Posterior cingulate gyrus (tissue), 11 donors: Measurements from ENCODE around the gene FGF2.
"Not testable (repeated sequence)": the region's sequence is repeated elsewhere in the genome, so short reads cannot be mapped to it uniquely, and the experiment has no call there.

Experiments used
- DNase-seq, 10 donors: peaks; one replicate each; pipeline versions ENCODE4 v3.0.0 to v3.0.0-alpha.2; 2020 to 2021; ENCODE audit warnings: mixed read lengths in 3 of 10
- intact Hi-C: fragments of 100-400 bp; cut with DNase I; formaldehyde crosslinking; loops from one replicate; pipeline ENCODE4 v1.15.1; 2023

The FGF2 gene

GRCh38 chr4:122826553-122827257, at the start of gene FGF2:
FGF2 (plus strand) TSS chr4:122826831; CDS start chr4:122827175, 344 bp downstream.
- intact Hi-C loops = loop anchor here (5.0 kb wide), 1 partner anchor 96 kb away; the partner anchor contains the start of gene NUDT6

DNA sequence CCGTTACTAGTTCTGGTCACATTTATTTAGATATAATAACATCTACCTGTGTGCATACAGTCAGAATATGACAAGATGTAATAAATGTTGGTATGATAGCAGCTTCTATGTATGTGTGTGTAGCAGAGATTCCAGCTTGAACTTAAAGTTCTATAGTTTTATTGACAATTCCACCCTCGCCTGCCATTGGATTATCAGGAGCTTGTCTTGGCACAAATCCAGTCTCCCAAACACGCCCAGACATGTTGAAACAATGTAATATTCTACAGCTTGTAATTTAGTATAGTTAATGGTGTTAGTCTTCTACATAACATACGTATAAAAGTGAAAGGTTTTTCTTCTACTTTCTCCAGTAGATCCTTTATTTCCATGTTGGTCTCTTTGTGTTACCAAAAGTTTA, 49.7 kb upstream of the FGF2 start:
- intact Hi-C loops = no loop called here
- no peak for DNase-seq

More at GRCh38 chr4:122826553-122827257, at the start of gene FGF2:
- peak; percentile 35 to 91 (median 60) for DNase-seq

GRCh38 chr4:122777846-122778673, 48.6 kb upstream of the FGF2 start:
- no peak for DNase-seq
- intact Hi-C loops = no loop called here

DNA sequence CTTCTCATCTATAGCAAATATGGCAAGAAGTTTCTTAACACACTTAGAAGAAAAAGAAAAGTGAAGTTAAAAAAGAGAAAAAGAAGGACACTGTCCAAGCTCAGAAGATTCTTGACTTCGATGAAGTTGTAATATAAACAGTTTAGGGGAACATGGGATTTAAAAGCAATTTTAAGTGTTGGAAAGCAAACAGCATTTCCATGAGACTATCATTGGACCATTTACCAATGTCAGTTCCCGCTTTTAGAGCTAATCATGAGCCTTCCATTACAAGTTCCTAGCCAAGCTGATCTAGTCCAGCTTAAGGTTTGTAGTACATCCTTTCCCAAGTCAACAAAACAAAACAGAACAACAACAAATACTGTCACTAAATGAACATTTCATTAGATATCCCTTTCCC, 45.1 kb upstream of the FGF2 start:
- DNase-seq = no peak
- intact Hi-C loops = no loop called here

DNA sequence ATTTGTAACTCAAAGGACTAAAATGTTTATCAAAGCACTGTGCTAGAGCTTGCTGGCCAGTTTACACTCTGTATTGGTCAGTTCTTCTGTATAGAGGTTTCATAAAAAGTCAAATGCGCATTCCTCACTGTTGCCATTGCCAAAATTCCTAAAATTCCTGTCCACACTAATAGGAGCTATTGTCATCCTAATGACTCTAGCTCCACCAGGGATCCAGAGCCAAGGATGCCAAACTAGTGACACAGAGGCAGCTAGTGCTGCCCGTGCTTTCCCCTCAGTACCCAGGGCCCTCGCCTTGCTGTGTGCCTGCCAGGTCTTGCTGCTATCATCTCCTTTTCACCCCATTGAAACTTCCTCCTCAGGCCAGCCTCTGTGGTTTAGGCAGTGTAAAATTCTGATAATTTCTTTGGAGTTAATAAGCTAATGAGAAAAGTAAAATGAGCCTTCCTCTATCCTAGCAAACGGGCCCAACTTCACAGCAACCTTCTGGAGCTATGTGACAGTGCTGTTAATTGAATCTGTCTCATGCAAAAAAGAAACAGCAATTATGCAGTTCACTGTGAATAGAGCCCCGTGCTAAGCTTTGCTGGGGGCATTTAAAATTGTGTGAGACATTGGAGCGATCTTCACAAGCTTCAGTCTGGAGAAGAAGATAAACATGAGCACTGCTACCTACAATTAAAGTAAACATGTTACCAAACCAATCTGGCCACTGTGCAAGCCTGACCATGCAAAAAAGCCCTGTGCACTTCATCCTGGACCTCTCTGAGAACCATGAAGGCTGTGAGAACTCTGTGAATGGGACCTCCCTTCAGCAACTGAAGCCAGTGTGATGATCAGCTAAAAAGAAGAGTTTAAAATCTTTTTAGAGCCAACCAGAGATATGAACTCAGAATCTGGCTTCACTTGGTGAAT, 43.1 kb upstream of the FGF2 start:
- intact Hi-C loops = no loop called here
- peak in 1 of 10 donors; percentile 11 for DNase-seq

DNA sequence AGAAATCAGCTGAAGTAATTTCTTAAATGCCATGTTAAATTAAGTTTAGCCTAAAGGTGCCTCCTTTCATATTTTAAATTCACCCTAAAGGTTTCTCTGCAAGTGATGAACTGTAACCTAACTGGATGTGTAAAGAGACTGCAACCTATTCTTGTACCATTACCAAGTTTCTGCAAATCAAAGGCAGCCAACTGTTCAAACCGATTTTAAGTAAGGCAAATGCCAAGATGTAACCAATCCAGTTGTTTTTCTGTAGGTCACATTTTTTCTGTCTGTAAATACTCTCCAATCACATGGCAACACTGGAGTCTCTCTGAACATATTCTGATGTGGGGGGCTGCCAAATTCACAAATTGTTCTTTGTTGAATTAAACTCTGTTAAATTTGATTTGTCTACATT, 42.4 kb upstream of the FGF2 start:
- DNase-seq = no peak
- intact Hi-C loops = no loop called here

DNA sequence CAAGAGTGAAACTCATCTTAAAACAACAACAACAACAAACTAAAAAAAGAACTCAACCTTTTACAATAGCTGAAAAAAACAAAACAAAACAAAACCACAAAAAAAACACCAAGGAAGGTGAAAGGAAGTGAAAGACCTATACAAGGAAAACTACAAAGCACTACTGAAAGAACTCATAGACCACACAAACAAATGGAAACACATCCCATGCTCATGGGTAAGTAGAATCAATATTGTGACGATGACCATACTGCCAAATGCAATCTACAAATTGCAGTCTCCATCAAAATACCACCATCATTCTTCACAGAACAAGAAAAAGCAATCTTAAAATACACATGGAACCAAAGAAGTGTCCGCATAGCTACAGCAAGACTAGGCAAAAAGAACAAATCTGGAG, 41.5 kb upstream of the FGF2 start:
- DNase-seq = no peak
- intact Hi-C loops = no loop called here

DNA sequence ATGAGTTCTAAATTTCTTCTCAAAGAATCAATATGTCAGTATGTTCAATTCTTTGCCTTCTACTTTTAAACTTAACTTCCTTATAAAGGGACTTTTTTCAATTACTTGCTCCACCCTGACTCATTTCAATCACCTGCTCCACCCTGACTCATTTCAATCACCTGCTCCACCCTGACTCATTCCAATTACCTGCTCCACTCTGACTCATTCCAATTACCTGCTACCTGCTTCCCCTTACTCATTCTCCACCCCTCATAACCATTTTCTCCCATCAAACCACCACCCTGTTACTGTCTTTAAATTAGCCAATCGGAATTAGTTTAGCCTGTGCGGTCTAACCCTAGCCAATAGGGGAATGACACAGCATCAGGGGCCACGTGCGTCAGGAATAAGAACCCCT, 40.3 kb upstream of the FGF2 start:
- DNase-seq, intact Hi-C loops: not testable (repeated sequence)

DNA sequence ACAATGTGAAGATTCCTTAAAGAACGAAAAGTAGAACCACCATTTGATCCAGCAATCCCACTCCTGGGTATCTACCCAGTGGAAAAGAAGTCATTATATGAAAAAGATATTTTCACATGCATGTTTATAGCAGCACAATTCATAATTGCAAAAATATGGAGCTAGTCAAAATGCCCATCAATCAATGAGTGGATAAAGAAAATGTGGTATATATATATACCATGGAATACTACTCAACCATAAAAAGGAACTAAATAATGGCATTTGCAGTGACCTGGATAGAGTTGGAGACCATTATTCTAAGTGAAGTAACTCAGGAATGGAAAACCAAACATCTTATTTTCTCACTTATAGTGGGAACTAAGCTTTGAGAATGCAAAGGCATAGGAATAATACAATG, 39.7 kb upstream of the FGF2 start:
- intact Hi-C loops, DNase-seq: not testable (repeated sequence)

GRCh38 chr4:122787940-122788339, 38.7 kb upstream of the FGF2 start:
- intact Hi-C loops = no loop called here

GRCh38 chr4:122788935-122789334, 37.7 kb upstream of the FGF2 start:
- DNase-seq = no peak
- intact Hi-C loops = no loop called here

More at GRCh38 chr4:122787940-122788339, 38.7 kb upstream of the FGF2 start:
- DNase-seq = no peak

DNA sequence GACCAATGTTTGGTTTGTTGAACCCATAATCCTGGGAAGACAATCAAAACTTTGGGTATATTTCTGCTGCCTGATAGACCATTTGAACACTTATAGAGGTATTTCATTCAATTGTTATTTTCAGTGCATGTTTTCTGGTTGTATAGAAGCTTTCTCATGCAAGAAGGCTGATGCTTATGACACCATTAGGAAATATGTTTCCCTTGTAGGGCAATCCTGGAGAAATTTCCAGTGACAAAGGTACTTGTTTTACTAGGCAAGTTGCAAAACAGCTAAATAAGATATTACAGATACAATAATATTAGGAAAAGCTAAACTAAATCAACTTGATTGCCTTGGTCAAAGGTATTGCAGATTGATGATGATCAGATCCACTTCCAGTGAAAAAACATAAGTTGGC, 32.8 kb upstream of the FGF2 start:
- DNase-seq = no peak
- intact Hi-C loops = no loop called here

GRCh38 chr4:122796801-122797404, 29.7 kb upstream of the FGF2 start:
- intact Hi-C loops = no loop called here

DNA sequence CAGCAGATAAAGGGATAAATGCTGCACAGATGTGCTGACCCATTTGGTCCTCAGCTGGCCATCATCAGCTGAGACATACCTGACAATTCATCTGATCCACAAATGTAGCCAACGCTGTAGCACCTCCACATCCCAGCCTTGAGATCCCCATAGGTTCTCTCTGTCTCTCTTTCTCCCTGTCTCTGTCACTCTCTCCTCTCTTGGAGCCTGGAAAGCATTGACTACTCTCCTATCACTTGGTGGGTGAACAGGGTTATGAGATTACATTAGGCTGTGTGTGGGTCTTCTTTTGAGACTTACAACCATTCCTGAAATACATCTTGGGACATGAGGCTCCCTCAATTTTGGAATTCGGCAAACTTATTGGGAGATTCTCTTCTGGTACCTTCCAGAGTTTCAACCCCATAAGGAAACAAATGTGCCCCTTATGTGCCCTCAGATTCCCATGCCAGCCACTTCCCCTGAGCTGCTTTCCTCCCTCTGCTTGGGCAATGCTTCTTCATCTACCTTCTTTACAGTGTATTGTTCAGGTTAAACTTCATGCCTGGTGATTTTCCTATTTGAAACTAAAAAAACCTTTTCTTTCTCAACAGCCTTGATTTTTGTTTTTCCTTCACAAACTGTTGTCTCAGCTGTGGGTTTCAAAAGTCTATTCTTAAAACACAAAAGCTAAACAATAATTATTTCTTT, 29.1 kb upstream of the FGF2 start:
- no peak for DNase-seq
- intact Hi-C loops = no loop called here

More at GRCh38 chr4:122796801-122797404, 29.7 kb upstream of the FGF2 start:
- DNase-seq = no peak

- DNase-seq = no peak
- intact Hi-C loops = no loop called here
Measured at GRCh38 chr4:122798101-122798500, 28.5 kb upstream of the FGF2 start.

DNA sequence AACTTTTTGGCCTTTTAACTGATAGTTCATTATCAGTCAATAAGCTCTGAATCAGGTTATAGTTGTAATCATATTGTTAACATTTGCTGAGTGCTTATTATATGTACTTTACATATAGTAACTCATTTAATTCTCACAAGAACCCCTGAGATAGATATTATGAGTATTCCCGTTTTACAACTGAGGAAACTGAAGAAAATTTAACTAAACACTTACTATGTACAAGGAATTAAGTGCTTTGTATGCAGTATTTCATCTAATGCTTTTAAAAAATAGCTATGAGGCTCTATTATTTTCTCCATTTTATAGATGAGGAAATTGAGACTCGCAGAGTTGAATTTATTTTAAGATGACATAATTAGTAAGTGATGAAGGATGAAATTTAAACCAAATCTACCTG, 27.7 kb upstream of the FGF2 start:
- intact Hi-C loops = no loop called here
- no peak for DNase-seq

- no peak for DNase-seq
Measured at GRCh38 chr4:122803788-122804208, 22.8 kb upstream of the FGF2 start.

GRCh38 chr4:122806981-122807679, 19.5 kb upstream of the FGF2 start:
- DNase-seq = no peak
- intact Hi-C loops = no loop called here

More at GRCh38 chr4:122803788-122804208, 22.8 kb upstream of the FGF2 start:
- intact Hi-C loops = no loop called here

- intact Hi-C loops = no loop called here
- no peak for DNase-seq
Measured at GRCh38 chr4:122810669-122811068, 16.0 kb upstream of the FGF2 start.
